PFSK-1 (cell line): ENCODE measurements around the gene COL6A3.

ENCODE experiments used
- FOXP2 ChIP-seq: optimal IDR thresholded peaks from 2 replicates; pipeline ENCODE3; 2011; ENCODE audit warnings: borderline replicate concordance, control low read depth, inconsistent platforms; ENCODE audit not compliant: insufficient read depth; ENCODE audit errors: extremely low read length, extremely low read depth
- POLR2AphosphoS5 ChIP-seq: IDR thresholded peaks from 2 replicates; pipeline ENCODE4 v1.6.1; 2012; ENCODE audit warnings: low read depth, mild to moderate bottlenecking, control low read depth, low read length, moderate library complexity
- TAF1 ChIP-seq: IDR thresholded peaks from 2 replicates; pipeline ENCODE4 v1.6.1; 2012; ENCODE audit warnings: low read length, control low read depth, borderline replicate concordance; ENCODE audit not compliant: insufficient read depth
- TF ChIP-seq, protein P1 (sequence below), 2 experiments: IDR thresholded peaks; 2 replicates each; pipeline versions ENCODE4 v1.6.1 to v1.8.0; 2011 to 2012; ENCODE audit warnings: low read depth in 2 of 2, low read length in 2 of 2, control low read depth in 1 of 2, inconsistent platforms in 1 of 2, mild to moderate bottlenecking in 1 of 2, moderate library complexity in 1 of 2; ENCODE audit not compliant: insufficient read depth in 1 of 2

DNA sequence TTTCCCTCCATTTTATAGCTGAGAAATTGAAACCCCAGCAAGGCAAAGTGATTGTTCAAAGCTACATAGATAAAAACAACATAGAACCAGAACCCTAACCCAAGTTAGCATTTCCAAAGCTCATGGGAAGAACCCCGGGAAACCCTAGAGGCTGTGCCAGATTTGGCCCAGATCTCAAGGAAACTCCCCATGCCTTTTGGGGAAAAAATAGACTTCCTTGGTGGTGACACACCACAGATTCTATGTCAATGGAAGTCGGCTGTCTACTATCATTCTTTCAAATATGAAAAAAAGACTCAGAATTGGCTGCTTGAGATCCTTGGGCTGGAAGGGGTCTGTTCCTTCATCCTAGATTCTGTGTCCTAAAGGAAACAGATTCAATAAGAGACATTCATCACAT is 8.4 kb downstream of the COL6A3 start:
- TF ChIP-seq, protein P1, sequence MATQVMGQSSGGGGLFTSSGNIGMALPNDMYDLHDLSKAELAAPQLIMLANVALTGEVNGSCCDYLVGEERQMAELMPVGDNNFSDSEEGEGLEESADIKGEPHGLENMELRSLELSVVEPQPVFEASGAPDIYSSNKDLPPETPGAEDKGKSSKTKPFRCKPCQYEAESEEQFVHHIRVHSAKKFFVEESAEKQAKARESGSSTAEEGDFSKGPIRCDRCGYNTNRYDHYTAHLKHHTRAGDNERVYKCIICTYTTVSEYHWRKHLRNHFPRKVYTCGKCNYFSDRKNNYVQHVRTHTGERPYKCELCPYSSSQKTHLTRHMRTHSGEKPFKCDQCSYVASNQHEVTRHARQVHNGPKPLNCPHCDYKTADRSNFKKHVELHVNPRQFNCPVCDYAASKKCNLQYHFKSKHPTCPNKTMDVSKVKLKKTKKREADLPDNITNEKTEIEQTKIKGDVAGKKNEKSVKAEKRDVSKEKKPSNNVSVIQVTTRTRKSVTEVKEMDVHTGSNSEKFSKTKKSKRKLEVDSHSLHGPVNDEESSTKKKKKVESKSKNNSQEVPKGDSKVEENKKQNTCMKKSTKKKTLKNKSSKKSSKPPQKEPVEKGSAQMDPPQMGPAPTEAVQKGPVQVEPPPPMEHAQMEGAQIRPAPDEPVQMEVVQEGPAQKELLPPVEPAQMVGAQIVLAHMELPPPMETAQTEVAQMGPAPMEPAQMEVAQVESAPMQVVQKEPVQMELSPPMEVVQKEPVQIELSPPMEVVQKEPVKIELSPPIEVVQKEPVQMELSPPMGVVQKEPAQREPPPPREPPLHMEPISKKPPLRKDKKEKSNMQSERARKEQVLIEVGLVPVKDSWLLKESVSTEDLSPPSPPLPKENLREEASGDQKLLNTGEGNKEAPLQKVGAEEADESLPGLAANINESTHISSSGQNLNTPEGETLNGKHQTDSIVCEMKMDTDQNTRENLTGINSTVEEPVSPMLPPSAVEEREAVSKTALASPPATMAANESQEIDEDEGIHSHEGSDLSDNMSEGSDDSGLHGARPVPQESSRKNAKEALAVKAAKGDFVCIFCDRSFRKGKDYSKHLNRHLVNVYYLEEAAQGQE (IDR thresholded peaks at IDR 0.05; ENCODE audit: insufficient read depth in 1 of 2, low read depth in 2 of 2, low read length in 2 of 2), result no peak
- no peak for TF ChIP-seq POLR2AphosphoS5
- TF ChIP-seq TAF1, result no peak
- TF ChIP-seq FOXP2, result no peak
